ENCODE measurements around the gene TIMM44.

The TIMM44 gene

DNA sequence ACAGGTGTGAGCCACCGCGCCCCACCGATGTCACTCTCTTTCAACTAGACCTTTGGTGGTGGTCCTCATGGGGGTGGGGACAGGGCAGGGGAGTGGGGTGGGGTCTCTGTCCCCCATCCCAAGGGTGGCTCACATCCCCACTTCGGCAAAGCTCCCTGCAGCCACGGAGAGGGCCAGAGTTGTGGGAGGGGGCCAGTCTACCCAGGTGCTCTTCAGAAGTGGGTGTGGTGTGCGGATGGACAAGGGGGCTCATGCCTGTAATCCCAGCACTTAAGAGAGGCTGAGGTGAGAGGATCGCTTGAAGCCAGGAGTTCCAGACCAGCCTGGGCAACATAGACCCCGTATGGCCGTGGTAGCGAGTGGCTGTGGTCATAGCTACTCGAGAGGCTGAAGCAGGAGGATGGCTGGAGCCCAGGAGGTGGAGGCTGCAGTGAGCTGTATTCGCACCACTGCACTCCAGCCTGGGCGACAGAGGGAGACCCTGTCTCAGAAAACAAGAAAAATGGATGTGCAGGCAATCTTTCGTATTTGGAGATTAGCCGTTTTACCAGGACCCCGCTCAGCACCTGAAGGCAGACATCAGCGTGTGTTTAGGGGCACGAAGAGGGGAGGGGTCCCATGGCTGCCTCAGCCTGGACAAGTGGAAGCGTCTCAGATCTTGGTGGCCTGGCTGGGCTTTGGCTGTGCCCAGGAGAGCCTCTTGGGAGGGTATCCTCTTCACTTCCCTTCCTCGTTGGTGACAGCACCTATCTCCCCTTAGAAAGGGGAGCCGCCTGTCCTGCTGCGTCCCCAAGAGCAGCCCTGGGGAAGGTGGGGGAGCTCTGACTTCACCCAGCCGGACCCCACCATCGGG, 28.0 kb downstream of the TIMM44 start:
- no peak overlapping the region for H3K4me3 ChIP-seq (ENCODE audit: low read depth, low read length)

DNA sequence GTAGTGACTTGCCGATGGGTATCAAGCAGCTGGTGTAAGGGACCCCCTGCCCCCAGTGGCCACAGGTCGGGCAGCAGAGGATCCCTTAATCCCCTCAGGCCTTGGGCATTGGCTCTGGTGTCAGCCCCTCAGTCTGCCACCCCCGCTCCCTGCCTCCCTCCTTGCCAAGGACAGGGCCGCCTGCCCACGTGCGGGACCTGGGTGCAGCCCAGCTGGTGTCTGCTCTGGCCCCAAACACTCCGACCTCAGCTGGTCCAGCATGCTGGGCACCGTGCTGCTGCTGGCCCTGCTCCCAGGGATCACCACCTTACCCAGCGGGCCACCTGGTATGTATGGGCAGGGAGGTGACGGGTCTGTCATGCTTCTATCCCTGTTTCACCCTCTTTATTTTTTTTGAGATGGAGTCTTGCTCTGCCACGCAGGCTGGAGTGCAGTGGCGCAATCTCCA, 28.8 kb downstream of the TIMM44 start, which contains the start of gene TGFBR3L:
Gene TGFBR3L, plus strand, starts transcription at position 233 of the 448 bp plus-strand sequence.
- no peak within 1 kb of the TSS for H3K4me3 ChIP-seq (ENCODE audit: low read depth, low read length)

DNA sequence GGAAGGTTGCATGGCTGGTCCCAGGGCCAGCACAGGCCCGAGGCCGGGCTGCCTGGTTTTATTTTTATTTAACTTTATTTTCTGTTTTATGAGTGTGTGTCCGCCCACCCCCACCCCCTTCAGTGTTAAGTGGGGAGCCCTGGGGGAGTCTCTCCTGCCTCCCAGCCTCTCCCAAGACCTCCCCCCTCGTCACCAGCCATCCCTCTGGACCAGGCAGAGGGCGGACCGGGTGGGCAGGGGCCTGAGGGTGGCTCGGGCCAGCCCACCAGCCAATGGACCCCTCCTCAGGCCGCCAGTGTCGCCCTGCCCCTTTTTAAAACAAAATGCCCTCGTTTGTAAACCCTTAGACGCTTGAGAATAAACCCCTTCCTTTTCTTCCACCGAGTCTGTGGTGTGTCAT, 29.4 kb downstream of the TIMM44 start:
- H3K4me3 ChIP-seq (ENCODE audit: low read depth, low read length) = no peak overlapping the region

DNA sequence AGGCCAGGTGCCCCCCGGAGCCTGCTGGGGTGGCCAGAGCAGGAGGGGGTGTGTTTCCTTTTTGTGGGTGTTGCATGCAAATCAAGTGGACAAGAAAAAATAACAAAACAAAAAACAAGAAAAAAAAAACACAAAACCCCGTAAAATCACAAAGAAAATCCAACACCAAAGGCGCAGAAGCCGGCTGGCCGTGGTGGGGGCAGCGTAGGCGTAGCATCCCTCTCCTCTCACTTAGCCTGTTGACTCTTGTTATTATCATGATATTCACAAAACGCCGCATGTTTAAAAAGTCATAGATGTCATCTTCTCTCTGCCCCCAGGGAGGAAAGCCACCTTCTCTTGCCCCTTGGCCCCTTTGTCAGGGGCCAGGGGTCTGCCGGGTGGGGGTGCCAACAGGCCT, 29.8 kb downstream of the TIMM44 start:
- H3K4me3 ChIP-seq (ENCODE audit: low read depth, low read length) = no peak overlapping the region

DNA sequence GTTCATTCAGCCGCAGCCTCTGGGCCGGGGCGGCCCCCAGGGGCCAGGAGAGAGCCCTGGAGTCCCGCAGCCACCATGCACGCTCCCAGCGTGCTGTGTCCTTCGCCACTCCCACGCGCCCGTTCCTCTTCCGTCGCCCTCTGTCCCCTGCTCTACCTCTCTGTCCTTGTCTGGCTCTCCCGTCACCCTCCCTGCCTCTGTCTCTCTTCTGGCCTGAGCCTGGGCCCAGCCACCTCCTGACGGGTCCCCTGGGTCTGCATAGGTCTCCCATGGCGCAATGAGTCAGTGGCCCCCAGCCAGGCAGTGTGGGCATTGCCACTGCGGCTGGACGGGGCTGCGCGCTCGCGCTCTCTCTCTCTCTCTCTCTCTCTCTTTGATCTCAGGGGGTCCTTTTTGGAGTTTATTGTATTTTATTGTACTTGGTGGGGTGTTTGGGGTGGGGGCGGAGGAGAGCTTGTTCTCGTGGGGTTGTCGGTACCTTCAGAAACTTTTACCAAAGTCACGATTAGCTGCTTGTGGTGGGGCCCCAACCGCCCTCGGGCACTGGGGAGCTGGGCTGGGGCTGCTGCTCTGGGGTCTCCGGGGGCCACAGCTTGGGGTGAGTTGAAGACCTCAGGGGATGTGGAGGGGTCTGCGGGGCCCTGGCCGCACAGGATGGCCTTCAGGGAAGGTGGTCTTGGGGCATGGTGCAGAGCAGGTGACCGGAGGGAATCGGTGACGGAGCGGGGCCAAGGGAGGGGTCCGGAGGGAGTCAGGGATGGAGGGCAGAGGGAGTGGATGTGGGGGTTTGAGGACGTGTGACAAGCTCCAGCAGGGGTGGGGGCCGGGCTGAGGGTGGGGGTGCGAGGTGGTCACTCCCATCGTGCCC, 30.5 kb downstream of the TIMM44 start:
- no peak overlapping the region for H3K4me3 ChIP-seq (ENCODE audit: low read depth, low read length)

DNA sequence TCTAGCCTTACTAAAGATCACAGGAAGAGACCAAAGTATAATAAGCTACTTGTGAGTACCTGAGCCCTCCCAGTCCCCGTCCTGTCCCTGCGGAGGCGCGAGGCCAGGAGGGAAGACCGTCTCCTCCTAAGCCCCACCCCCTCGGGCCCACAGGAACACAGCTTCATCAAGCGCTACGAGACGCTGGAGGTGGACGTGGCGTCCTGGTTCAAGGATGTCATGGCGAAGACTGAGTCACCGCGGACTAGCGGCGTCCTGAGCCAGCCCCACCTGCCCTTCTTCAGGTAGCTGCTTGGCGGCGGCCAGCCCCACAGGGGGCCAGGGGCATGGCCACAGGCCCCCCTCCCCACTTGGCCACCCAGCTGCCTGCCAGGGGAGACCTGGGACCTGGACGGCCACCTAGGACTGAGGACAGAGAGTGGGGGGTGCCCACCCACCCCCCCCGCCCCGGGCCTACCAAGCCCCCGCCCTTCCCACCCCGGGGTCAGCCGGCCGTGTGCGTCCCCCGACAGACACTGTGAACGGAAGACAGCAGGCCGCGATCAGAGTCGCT, 31.2 kb downstream of the TIMM44 start:
- no peak overlapping the region for H3K4me3 ChIP-seq (ENCODE audit: low read depth, low read length)

DNA sequence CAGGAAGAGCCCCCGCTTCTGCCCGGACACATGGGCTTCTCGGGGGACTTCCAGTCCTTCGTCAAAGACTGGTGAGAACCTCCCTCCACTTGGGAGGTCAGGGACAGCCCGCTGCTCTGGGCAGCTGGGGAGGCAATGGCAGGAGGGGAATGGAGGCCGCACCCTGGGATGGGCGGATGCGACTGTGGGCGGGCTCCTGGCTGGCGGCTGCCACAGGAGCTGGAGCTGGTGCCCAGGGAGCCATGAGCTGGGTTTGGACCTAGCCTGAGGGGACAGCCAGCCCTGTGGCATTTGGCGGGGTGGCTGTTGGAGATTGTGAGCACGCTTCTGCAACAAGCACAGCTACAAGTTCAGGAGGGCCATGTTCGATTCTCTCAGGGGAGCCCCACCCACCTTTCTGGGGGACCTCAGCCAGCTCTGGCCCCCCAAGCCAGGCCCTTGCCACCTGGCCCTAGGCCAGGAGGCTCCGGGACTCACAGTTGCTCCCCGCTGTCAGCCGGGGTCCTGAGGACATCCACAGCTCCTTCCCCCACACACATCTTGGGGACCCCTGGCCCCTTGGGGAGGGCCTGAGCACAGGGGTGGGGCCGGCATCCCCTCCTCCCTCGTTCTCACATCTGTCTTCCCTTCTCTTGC, 31.8 kb downstream of the TIMM44 start:
- H3K4me3 ChIP-seq (ENCODE audit: low read depth, low read length) = no peak overlapping the region

DNA sequence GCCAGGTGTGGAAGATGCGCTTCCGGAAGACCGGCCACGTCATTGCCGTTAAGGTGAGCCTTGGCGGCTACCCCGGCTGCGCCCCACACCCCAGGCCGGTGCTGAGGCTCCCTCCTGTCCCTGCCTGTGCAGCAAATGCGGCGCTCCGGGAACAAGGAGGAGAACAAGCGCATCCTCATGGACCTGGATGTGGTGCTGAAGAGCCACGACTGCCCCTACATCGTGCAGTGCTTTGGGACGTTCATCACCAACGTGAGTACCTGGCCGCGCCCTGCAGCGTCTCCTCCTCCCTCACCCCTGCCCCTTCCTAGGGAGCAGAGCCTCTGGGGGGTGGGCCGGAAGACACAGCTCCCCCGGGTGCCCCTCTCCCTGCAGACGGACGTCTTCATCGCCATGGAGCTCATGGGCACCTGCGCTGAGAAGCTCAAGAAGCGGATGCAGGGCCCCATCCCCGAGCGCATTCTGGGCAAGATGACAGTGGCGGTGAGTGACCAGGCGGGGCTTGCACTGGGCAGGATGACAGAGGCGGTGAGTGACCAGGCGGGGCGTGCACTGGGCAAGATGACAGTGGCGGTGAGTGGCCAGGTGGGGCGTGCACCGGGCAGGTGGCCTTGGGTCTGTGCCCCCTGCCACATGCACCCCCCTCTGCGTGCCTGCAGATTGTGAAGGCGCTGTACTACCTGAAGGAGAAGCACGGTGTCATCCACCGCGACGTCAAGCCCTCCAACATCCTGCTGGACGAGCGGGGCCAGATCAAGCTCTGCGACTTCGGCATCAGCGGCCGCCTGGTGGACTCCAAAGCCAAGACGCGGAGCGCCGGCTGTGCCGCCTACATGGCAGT, 32.9 kb downstream of the TIMM44 start:
- H3K4me3 ChIP-seq (ENCODE audit: low read depth, low read length) = no peak overlapping the region

DNA sequence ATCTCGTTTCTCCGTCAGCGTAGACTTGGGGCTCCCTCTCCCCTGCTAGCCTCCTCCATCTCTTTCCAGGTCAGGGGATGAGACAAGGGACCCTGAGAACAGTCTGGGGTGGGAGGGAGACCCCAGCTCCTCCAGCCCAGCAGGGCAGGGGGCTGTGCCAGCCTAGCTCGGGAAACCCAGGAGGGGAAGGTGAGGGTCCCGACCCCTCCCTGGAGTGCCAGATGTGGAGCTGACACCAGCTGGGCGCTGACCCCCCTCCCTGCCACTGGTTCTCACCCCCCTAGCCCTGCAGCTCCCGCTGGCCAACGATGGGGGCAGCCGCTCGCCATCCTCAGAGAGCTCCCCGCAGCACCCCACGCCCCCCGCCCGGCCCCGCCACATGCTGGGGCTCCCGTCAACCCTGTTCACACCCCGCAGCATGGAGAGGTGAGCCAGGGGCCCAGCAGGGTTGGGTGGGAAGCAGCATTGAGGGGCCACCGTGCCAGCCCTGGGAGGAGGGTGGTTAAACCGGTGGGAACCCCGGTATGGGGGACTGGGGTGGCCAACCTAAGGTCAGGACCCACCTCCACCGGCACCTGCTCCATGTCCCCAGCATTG, 33.9 kb downstream of the TIMM44 start:
- no peak overlapping the region for H3K4me3 ChIP-seq (ENCODE audit: low read depth, low read length)

DNA sequence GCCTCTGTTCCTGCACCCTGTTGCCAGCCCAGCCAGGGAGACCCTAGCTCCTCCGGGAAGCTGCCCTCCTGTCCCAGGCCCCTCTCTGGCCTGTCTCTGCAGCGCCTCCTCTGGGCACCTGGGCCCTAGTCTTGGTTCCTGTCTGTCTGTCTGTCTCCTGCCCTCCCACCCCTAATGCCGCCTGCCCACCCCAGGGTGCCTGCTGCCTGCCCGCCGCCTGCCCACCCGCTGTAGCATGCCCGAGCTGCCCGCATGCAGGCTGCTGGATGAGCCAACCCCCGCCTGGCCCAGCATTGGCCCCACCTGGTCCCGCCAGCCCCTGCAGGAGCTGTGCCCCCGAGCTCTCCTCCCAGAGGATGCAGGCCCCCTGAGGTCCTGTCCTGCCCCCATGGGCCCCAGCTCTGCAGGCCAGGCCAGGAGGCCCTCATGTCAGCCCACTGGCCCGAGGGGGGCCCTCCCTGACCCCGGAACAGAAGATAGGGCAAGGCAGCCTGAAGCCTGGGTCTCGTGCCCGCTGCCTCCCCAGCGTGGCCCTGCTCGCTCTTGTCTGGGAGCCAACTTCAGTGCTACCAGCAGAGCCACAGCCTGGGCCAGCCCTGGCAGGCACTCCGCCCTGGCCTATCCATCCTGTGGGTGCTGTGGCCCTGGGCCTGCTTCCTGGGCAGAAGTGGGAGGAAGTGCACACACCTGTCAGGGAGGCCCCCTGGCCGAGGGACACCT, 34.6 kb downstream of the TIMM44 start:
- no peak overlapping the region for H3K4me3 ChIP-seq (ENCODE audit: low read depth, low read length)

DNA sequence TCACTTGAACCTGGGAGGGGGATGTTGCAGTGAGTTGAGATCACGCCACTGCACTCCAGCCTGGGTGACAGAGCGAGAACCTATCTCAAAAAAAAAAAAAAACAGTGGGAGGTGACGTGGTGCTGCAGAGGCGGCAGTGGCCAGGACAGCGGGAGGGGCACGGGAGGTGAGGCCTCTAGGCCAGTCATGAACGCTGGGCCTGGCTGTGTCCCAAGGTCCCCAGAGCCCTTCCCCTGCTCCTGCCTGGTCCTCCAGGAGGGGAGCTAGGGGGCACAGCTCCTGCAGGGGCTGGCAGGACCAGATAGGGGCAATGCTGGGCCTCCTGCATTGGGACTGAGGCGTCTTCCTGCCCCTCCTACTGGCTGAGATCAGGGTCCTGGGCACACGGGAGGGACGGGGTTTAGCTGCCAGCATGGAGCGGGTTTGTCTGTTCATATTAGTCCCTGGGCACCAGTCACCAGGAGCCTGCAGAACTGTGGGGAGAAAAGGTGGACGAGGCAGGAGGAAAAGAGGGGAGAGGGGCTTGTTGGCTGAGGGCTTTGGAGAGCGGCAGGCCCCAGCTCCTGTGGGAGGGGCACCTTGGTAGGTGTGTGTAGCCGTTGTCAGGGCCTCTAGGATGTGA, 35.3 kb downstream of the TIMM44 start:
- H3K4me3 ChIP-seq (ENCODE audit: low read depth, low read length) = no peak overlapping the region

DNA sequence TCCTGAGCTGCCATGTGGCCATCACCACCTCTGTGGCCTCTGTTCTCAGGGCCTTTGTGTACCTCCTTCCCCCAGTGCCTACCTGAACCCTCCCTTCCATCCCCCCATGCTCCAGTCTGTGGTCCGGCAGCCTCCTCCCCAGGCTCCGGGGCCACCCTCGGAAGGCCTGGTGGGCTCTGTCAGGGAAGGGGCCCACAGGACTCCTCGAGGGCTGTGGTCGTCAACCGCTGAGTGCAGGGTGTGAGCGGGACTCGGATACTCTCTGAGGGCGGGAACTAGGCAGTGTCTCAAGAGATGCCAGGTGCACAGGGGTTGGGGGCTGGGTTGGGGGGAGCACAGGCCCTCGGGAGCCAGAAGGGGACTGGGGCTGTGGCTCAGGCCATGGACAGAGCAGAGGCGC, 35.9 kb downstream of the TIMM44 start:
- no peak overlapping the region for H3K4me3 ChIP-seq (ENCODE audit: low read depth, low read length)

DNA sequence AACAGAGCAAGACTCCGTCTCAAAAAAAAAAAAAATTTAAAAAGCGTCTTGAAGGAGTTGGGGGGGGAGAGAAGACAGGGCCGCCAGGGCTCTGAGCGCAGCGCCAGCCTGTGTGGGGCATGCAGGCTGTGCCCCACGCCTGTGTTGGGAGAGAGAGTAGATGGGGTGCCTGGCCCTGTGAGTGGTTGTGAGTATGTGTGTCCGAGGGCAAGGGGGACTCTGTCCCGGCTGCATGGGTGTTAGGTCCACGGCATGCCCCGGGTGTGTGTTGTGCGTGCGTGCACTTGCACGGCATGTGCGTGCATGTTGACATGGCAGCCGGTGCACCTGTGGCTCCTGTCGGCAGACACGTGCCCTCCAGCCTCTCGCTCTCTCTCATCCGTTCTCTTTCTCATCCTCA, 36.3 kb downstream of the TIMM44 start:
- no peak overlapping the region for H3K4me3 ChIP-seq (ENCODE audit: low read depth, low read length)

DNA sequence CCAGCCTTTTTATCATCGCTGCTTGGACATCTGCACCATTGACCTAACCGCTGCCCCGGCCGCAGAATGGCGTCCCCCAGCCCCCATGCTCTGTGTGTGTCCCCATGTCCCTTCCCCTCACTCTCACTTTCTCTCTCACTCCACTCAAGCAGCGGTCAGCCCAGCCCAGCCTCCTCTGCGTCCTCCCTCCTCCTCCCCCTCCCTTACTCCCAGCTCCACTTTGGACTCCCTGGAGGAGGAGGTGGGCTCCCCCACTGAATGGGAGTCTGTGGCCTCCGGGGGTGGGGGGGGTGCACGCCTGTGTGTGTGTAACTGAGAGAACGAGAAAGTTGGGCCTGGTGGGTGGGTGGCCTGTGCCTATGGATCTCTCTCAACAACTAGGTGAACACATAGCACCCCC, 37.6 kb downstream of the TIMM44 start:
- no peak overlapping the region for H3K4me3 ChIP-seq (ENCODE audit: low read depth, low read length)

DNA sequence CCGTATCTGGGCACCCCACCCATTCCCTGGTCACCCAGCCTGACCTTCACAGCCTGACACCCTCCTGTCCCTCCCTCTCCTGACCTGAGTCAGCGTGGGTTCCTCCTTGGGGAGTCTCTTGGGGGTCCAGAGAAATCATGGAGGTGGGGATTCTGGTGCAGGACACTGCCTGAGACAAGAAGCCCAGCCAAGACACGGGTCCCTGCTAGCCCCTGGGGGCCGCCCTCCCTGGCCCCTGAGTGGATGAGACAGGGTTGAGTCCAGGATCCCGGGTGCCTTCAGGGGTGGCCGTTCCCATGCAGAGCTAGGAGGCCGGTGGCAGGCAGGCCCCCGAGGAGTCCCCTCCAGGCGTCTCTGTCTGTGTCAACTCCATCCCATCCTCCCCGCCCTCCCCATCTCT, 38.2 kb downstream of the TIMM44 start:
- H3K4me3 ChIP-seq (ENCODE audit: low read depth, low read length) = no peak overlapping the region

DNA sequence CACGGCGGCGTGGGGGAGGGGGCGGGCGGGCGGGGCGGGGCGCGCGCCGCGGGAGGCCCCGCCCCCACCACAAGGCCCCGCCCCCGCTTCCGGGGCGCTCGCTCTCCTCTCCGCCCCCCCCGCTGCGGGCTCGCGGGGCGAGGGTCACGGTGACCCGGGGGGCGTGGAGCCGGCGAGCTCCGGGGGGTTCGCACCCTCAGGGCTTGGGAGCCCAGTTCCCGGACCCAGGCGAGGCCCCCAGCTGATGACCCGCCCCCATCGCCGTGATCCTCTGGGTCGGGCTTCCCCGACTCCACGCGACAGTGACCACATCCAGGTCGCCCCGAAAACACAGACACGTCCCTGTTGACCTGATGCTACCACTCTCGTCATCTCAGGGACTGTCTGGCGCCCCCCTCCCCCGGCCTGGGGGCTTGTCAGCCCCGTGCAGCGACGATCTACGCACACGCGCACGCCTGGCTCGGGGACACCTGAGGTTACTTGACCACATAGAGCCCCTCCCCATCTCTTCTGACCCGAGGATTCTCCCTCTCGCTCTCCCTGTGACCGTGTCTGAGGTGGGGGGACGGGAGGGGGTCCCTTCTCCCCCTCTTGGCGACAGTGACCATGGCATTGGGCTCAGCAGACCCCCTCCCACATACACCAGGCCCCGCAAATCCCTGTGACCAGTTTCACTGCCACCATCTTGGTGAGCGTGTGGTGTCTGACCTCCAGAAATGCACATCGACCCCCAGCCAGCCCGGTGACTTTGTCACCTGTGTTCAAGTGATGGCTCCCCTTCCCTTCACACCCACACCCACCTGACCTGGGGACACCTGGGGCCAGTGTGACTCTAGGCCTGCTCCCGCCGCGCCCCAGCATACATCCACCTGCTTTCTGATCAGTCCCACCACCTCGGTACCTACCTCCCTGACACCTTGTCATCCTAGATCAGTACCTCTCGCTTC, 39.1 kb downstream of the TIMM44 start:
- H3K4me3 ChIP-seq (ENCODE audit: low read depth, low read length) = peak overlapping the region; percentile 83

DNA sequence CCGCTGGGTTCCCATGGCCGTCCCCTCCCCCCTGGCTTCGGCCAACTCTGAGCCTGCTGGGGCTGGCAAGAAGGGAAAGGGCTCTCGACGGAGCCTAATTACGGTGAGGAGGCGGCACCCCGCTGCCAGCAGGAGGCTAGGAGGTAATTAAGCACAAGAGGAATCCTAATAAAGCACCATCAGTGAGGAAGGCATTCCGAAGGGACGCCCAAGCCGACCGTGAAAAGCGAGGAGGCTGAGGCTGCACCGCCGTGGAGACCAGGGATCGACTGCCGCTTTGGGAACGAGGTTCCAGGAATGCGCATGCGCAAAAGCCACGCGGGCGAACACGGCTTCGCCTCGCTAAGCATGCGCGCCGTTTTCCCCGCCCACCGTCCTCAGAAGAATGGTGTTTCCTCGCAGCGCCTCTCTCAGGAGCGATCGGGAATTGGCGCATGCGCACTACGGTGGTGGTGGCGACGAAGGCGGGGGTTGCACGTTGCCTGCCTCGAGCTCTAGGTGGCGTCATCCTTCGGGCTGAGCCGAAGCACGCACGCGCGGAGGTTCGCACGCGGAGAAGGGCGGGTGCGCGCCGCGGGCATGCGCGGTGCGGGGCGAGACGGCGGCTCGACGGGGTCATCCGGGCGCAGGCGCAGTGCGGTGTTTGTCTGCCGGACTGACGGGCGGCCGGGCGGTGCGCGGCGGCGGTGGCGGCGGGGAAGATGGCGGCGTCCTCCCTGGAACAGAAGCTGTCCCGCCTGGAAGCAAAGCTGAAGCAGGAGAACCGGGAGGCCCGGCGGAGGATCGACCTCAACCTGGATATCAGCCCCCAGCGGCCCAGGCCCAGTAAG, 40.0 kb downstream of the TIMM44 start, which contains the start of gene MAP2K7:
Gene MAP2K7, plus strand, starts transcription at position 634 of the 830 bp plus-strand sequence. Its CDS starts 68 bp downstream, at position 702.
- peak within 1 kb of the TSS; percentile 83 for H3K4me3 ChIP-seq (ENCODE audit: low read depth, low read length)
